Measurements from ENCODE around the gene NRCAM. TPM values are rescaled to one million over a fixed set of nuclear protein-coding genes. Genes with fewer than 3 reads are reported as not detected.
A peak's percentile ranks its signal among the peaks of the same experiment; 100 is the strongest.

Gene NRCAM
- total and polyA plus RNA-seq, 3 experiments from 2014 or later: 0.27 to 1.1 (median 0.74) TPM

- Histone ChIP-seq H3K27me3 (ENCODE audit: insufficient read depth, low read length, poor library complexity, severe bottlenecking) (no peaks in the 10 kb centered on the region), H3K27ac (ENCODE audit: low read depth, low read length) (no peak overlapping the region), H3K36me3 (ENCODE audit: insufficient read depth, low read length) (no peaks in the 10 kb centered on the region), H3K4me3 (ENCODE audit: low read length) (no peak overlapping the region), H3K4me1 (ENCODE audit: insufficient read depth, low read length) (no peaks in the 10 kb centered on the region), H3K9me3 (ENCODE audit: low read length) (no peaks in the 10 kb centered on the region)
- H3K27ac Mint-ChIP-seq: no peak overlapping the region
- H3K4me1 Mint-ChIP-seq: peaks cover 0 to 6% (median 5%) of the 10 kb centered on the region in 3 donors
- CTCF ChIA-PET: no interaction called here
- H3K36me3 Mint-ChIP-seq: no peaks in the 10 kb centered on the region
- peaks cover 10 to 30% of the 10 kb centered on the region in 2 donors for H3K27me3 Mint-ChIP-seq
- DNase-seq: no peak
- POLR2A ChIA-PET: no interaction called here
- no peak overlapping the region for H3K4me3 Mint-ChIP-seq
- peaks cover 0 to 8% (median 0%) of the 10 kb centered on the region in 5 donors for H3K9me3 Mint-ChIP-seq
These were observed 42.9 kb downstream of the NRCAM start for GRCh38 chr7:108413337-108413736.

- DNase-seq: no peak
- H3K27ac ChIP-seq (ENCODE audit: low read depth, low read length): no peak overlapping the region
- CTCF ChIA-PET: no interaction called here
- H3K36me3 Mint-ChIP-seq: no peaks in the 10 kb centered on the region
- no peaks in the 10 kb centered on the region for H3K27me3 ChIP-seq (ENCODE audit: insufficient read depth, low read length, poor library complexity, severe bottlenecking)
- peaks cover 3 to 5% of the 10 kb centered on the region in 2 donors for H3K27me3 Mint-ChIP-seq
- no peaks in the 10 kb centered on the region for H3K4me1 ChIP-seq (ENCODE audit: insufficient read depth, low read length)
- no peaks in the 10 kb centered on the region for H3K9me3 ChIP-seq (ENCODE audit: low read length)
- no peaks in the 10 kb centered on the region for H3K36me3 ChIP-seq (ENCODE audit: insufficient read depth, low read length)
- no peak overlapping the region for H3K4me3 ChIP-seq (ENCODE audit: low read length)
- no peak overlapping the region for H3K27ac Mint-ChIP-seq
- no peaks in the 10 kb centered on the region for H3K4me1 Mint-ChIP-seq
- no peak overlapping the region for H3K4me3 Mint-ChIP-seq
- H3K9me3 Mint-ChIP-seq: peaks cover 0 to 5% (median 0%) of the 10 kb centered on the region in 5 donors
- POLR2A ChIA-PET: no interaction called here
These were observed 47.1 kb downstream of the NRCAM start for GRCh38 chr7:108409146-108409545.

DNA sequence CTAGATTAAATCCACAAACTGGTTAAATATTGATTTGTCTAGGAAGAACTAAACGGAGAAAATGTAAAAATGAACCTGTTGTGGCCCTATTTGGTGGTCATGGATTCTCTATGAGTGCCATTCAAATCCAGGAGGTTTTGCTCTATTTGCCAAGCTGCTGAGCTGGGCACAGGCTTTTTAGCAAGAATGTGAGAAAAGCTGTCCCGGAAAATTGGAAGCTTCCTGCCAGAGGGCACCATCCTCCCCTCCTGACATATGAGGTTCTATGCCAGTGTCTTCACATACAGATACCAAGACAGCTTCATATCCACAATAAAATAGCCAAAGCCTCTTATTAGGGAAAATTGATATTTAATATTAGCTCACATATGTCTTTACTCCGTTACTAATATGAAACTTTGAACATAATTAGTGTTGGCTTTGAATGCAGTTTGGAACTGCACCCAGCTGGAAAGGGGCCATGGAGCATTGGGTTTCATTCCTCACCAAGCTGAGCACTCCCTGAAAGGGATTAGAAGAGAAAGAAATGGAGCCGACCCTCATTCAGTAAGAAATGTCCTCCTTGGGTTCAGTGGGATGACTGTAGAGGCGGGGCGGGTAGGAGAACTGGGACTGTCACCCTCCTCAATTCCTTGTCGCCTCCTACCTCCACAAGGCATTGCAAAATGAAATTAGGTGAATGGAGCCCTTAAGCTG, 47.8 kb downstream of the NRCAM start:
- ChIA-PET CTCF (no interaction called here), POLR2A (no interaction called here)
- Mint-ChIP-seq H3K36me3 (no peaks in the 10 kb centered on the region), H3K9me3 (peaks cover 0 to 5% (median 0%) of the 10 kb centered on the region in 5 donors), H3K27ac (no peak overlapping the region), H3K4me1 (no peaks in the 10 kb centered on the region), H3K4me3 (no peak overlapping the region), H3K27me3 (peaks cover 2 to 5% of the 10 kb centered on the region in 2 donors)
- no peak for DNase-seq
- H3K4me1 ChIP-seq (ENCODE audit: insufficient read depth, low read length): no peaks in the 10 kb centered on the region
- no peaks in the 10 kb centered on the region for H3K36me3 ChIP-seq (ENCODE audit: insufficient read depth, low read length)
- H3K27me3 ChIP-seq (ENCODE audit: insufficient read depth, low read length, poor library complexity, severe bottlenecking): no peaks in the 10 kb centered on the region
- H3K9me3 ChIP-seq (ENCODE audit: low read length): no peaks in the 10 kb centered on the region
- no peak overlapping the region for H3K27ac ChIP-seq (ENCODE audit: low read depth, low read length)
- H3K4me3 ChIP-seq (ENCODE audit: low read length): no peak overlapping the region

DNA sequence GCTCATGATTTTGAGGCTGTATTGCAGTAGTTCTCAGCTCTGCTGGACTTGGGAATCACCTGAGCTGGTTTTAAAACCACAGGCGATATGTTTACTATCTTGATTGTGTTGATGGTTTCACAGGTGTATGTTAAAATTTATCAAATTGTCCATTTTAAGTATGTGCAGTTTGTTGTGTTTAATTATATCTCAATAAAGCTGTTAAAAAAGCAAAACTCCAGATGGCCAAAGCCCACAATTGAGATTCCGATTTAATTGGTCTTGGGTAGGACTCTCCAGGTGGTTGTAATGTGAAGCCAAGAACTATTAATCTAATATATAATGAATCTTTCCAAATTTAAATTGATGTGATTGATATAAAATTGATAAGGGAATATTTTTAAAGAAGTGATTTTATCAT, 48.6 kb downstream of the NRCAM start:
- POLR2A ChIA-PET: no interaction called here
- no peaks in the 10 kb centered on the region for H3K4me1 Mint-ChIP-seq
- no peak overlapping the region for H3K4me3 Mint-ChIP-seq
- no peaks in the 10 kb centered on the region for H3K36me3 Mint-ChIP-seq
- Histone ChIP-seq H3K27me3 (ENCODE audit: insufficient read depth, low read length, poor library complexity, severe bottlenecking) (no peaks in the 10 kb centered on the region), H3K27ac (ENCODE audit: low read depth, low read length) (no peak overlapping the region), H3K9me3 (ENCODE audit: low read length) (no peaks in the 10 kb centered on the region), H3K36me3 (ENCODE audit: insufficient read depth, low read length) (no peaks in the 10 kb centered on the region), H3K4me3 (ENCODE audit: low read length) (no peak overlapping the region), H3K4me1 (ENCODE audit: insufficient read depth, low read length) (no peaks in the 10 kb centered on the region)
- H3K9me3 Mint-ChIP-seq: peaks cover 0 to 3% (median 0%) of the 10 kb centered on the region in 5 donors
- no peak overlapping the region for H3K27ac Mint-ChIP-seq
- peaks cover 0 to 5% of the 10 kb centered on the region in 2 donors for H3K27me3 Mint-ChIP-seq
- no peak for DNase-seq
- CTCF ChIA-PET: no interaction called here

DNA sequence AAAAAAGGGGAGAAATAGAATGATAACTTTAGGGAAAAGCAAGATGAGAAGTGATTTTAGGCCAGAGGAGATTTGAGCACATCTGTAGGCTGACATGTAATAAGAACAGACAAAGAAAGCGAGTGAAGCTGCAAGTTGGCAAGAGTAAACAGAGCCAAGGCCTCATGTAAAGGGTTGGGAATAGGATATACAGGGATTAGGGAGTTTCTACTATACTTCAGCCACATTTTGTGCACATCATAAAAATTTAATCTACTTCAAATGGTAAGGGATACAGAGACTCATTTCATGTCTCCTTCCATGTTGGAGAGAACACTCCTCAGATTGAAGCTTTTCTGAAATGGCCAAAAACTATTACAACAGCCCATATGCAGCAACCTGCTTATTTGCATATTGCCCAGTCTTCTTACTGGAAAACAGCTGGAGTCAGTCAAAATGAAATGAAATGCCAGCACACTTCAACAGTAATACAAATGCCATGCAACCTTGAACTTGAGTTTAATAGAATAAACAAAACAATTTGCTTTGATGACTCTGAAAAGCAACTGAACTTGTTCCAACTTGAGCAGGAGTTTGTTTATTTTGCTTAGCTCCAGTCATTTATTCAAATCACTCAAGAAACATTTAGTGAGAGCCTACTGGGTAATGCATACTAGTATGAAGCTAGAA, 49.9 kb downstream of the NRCAM start:
- H3K9me3 ChIP-seq (ENCODE audit: low read length): no peaks in the 10 kb centered on the region
- H3K4me3 Mint-ChIP-seq: no peak overlapping the region
- ChIA-PET CTCF (no interaction called here), POLR2A (no interaction called here)
- H3K4me1 ChIP-seq (ENCODE audit: insufficient read depth, low read length): no peaks in the 10 kb centered on the region
- no peaks in the 10 kb centered on the region for H3K4me1 Mint-ChIP-seq
- no peaks in the 10 kb centered on the region for H3K36me3 ChIP-seq (ENCODE audit: insufficient read depth, low read length)
- no peak overlapping the region for H3K4me3 ChIP-seq (ENCODE audit: low read length)
- no peak for DNase-seq
- no peaks in the 10 kb centered on the region for H3K9me3 Mint-ChIP-seq
- no peak overlapping the region for H3K27ac ChIP-seq (ENCODE audit: low read depth, low read length)
- peaks cover 0 to 5% of the 10 kb centered on the region in 2 donors for H3K27me3 Mint-ChIP-seq
- H3K36me3 Mint-ChIP-seq: no peaks in the 10 kb centered on the region
- H3K27me3 ChIP-seq (ENCODE audit: insufficient read depth, low read length, poor library complexity, severe bottlenecking): no peaks in the 10 kb centered on the region
- no peak overlapping the region for H3K27ac Mint-ChIP-seq

DNA sequence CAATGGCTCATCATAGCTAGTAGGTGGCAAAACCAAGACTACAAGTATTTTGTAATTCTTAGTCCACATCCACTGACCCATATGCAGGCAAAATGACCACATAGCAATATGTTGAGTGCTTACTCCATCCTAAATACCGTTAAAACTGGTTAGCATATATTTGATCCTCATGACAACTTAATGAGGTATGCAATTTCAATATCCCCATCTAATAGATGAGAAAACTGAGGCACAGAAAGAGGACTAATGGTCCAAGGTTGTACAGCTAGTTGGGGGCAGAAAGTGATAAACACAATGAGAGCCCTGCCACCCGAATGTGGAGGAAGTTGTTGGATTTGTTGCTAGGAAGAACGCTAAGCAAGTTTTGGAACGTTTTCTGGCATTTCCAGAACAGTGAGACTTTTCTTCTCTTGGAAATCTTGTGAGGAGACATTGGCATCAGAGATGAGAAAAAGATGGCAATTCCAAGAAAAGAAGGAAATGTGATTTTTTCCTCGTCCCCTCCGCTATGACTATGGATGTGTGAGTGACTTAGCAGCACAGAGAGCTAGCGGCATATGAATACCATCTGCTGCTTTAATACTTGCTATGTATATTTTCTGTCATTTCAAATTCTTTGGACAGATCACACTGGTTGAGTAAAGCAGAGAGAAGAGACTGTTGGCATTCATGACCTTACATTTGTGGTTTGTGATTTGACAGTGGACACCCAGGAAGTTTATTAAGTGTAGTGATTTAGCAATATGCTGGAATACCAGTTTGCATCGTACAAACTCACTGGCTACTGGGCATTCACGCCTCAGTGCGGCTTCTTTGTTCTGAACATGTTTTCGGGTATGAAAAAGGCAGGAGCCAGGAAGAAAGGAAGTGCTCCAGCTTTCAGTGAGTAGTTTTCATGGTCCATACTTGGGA, 51.5 kb downstream of the NRCAM start:
- Histone ChIP-seq H3K4me1 (ENCODE audit: insufficient read depth, low read length) (no peaks in the 10 kb centered on the region), H3K27me3 (ENCODE audit: insufficient read depth, low read length, poor library complexity, severe bottlenecking) (no peaks in the 10 kb centered on the region), H3K4me3 (ENCODE audit: low read length) (no peak overlapping the region), H3K36me3 (ENCODE audit: insufficient read depth, low read length) (no peaks in the 10 kb centered on the region), H3K27ac (ENCODE audit: low read depth, low read length) (no peak overlapping the region), H3K9me3 (ENCODE audit: low read length) (no peaks in the 10 kb centered on the region)
- POLR2A ChIA-PET: no interaction called here
- DNase-seq: no peak
- CTCF ChIA-PET: no interaction called here
- Mint-ChIP-seq H3K4me3 (no peak overlapping the region), H3K27me3 (peaks cover 0 to 5% of the 10 kb centered on the region in 2 donors), H3K27ac (no peak overlapping the region), H3K9me3 (no peaks in the 10 kb centered on the region), H3K4me1 (no peaks in the 10 kb centered on the region), H3K36me3 (no peaks in the 10 kb centered on the region)

DNA sequence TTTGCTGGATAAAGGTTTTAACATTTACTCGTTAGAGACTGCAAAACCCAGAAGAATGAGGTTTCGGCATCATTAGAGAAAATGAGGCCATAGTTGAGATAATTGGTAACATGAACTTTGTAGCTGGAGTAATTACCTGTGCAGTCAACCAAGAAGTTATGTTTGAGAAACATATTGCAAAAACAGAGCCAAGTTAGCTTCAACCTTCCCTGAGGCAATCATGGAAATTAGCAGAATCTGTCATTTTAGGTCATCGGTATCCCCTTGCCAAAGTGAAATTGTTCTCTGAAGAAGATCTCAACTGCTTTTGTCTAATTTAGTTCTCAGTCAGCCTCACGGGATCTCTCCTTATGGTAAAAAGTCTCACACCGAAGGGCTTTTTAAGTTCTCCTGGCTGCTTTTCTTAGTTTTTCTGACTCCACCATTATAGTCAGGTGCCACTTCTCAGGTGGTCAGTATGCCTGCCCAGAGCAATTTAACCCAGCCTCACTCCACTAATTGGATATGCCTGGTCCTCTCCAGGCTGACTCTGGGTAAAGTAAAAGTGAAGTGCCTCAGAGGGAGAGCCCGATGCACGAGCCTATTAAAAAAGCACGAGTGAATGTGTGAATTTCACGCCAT, 52.5 kb downstream of the NRCAM start:
- no peak overlapping the region for H3K4me3 Mint-ChIP-seq
- no peaks in the 10 kb centered on the region for H3K36me3 ChIP-seq (ENCODE audit: insufficient read depth, low read length)
- H3K4me1 Mint-ChIP-seq: no peaks in the 10 kb centered on the region
- no peak for DNase-seq
- H3K4me1 ChIP-seq (ENCODE audit: insufficient read depth, low read length): no peaks in the 10 kb centered on the region
- H3K27me3 Mint-ChIP-seq: peaks cover 0 to 5% of the 10 kb centered on the region in 2 donors
- no peaks in the 10 kb centered on the region for H3K27me3 ChIP-seq (ENCODE audit: insufficient read depth, low read length, poor library complexity, severe bottlenecking)
- no peak overlapping the region for H3K27ac ChIP-seq (ENCODE audit: low read depth, low read length)
- CTCF ChIA-PET: no interaction called here
- H3K9me3 Mint-ChIP-seq: no peaks in the 10 kb centered on the region
- H3K27ac Mint-ChIP-seq: no peak overlapping the region
- POLR2A ChIA-PET: no interaction called here
- H3K9me3 ChIP-seq (ENCODE audit: low read length): no peaks in the 10 kb centered on the region
- H3K36me3 Mint-ChIP-seq: no peaks in the 10 kb centered on the region
- H3K4me3 ChIP-seq (ENCODE audit: low read length): no peak overlapping the region

- H3K4me3 Mint-ChIP-seq: peak overlapping the region in 1 of 7 donors; percentile 0
- no peaks in the 10 kb centered on the region for H3K36me3 ChIP-seq (ENCODE audit: insufficient read depth, low read length)
- POLR2A ChIA-PET: no interaction called here
- H3K9me3 ChIP-seq (ENCODE audit: low read length): no peaks in the 10 kb centered on the region
- no peak overlapping the region for H3K27ac ChIP-seq (ENCODE audit: low read depth, low read length)
- H3K27me3 Mint-ChIP-seq: peaks cover 0 to 11% of the 10 kb centered on the region in 2 donors
- H3K27me3 ChIP-seq (ENCODE audit: insufficient read depth, low read length, poor library complexity, severe bottlenecking): no peaks in the 10 kb centered on the region
- H3K4me1 Mint-ChIP-seq: no peaks in the 10 kb centered on the region
- H3K36me3 Mint-ChIP-seq: no peaks in the 10 kb centered on the region
- no peak overlapping the region for H3K27ac Mint-ChIP-seq
- H3K4me3 ChIP-seq (ENCODE audit: low read length): no peak overlapping the region
- CTCF ChIA-PET: no interaction called here
- H3K9me3 Mint-ChIP-seq: no peaks in the 10 kb centered on the region
- no peak for DNase-seq
- H3K4me1 ChIP-seq (ENCODE audit: insufficient read depth, low read length): no peaks in the 10 kb centered on the region
These were observed 53.4 kb downstream of the NRCAM start for GRCh38 chr7:108402865-108403264.

Data from CD8-positive, alpha-beta memory T cell (primary cell).